ENCODE measurements around the gene C16orf96.

Gene C16orf96

DNA sequence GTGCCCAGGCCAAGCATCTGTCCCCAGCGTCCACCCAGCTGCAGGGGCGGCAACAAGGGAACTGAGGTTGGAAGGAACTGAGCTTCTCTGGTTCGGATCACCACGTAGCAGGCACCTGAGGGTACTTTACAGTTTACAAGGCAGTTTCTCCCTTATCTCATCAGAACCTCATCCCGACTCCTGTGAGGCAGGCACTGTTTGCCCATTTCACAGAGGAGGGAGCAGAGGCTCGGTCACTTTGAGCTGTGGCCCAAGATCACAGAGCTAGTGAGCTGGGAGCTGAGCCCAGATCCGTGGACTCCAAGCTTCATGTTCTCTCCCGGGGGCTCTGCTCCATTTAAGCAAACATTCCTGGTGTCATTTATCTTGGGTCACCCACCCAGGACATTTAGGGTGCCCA is 43.4 kb downstream of the C16orf96 start:
- Histone ChIP-seq H3K4me2 (ENCODE audit: low read depth, low read length, poor library complexity, severe bottlenecking) (no peak overlapping the region), H3K27ac (ENCODE audit: low read depth, low read length) (no peak overlapping the region), H3K27me3 (ENCODE audit: low read length) (no peaks in the 10 kb centered on the region), H3K9me2 (replicated peaks; ENCODE audit: insufficient read depth, low read length) (no peaks in the 10 kb centered on the region), H3K79me2 (ENCODE audit: insufficient read depth, low read length) (no peaks in the 10 kb centered on the region), H2AFZ (ENCODE audit: low read depth, low read length, severe bottlenecking) (no peak overlapping the region), H3K4me3 (ENCODE audit: insufficient read depth, low read length, poor library complexity, severe bottlenecking) (no peak overlapping the region), H3K9me3 (ENCODE audit: insufficient read depth, low read length) (no peaks in the 10 kb centered on the region), H3K9ac (ENCODE audit: low read length) (no peak overlapping the region), H4K20me1 (ENCODE audit: low read depth, low read length) (no peaks in the 10 kb centered on the region), H3F3A (ENCODE audit: insufficient read depth) (no peaks in the 10 kb centered on the region), H3K36me3 (ENCODE audit: low read length) (no peaks in the 10 kb centered on the region)
- TF ChIP-seq, protein P1, sequence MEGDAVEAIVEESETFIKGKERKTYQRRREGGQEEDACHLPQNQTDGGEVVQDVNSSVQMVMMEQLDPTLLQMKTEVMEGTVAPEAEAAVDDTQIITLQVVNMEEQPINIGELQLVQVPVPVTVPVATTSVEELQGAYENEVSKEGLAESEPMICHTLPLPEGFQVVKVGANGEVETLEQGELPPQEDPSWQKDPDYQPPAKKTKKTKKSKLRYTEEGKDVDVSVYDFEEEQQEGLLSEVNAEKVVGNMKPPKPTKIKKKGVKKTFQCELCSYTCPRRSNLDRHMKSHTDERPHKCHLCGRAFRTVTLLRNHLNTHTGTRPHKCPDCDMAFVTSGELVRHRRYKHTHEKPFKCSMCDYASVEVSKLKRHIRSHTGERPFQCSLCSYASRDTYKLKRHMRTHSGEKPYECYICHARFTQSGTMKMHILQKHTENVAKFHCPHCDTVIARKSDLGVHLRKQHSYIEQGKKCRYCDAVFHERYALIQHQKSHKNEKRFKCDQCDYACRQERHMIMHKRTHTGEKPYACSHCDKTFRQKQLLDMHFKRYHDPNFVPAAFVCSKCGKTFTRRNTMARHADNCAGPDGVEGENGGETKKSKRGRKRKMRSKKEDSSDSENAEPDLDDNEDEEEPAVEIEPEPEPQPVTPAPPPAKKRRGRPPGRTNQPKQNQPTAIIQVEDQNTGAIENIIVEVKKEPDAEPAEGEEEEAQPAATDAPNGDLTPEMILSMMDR (IDR thresholded peaks at IDR 0.05; ENCODE audit: insufficient read depth, low read length, poor library complexity, severe bottlenecking): no peak
- TF ChIP-seq EZH2phosphoT487 (conservative IDR thresholded peaks at IDR 0.05; ENCODE audit: low read length): no peak

DNA sequence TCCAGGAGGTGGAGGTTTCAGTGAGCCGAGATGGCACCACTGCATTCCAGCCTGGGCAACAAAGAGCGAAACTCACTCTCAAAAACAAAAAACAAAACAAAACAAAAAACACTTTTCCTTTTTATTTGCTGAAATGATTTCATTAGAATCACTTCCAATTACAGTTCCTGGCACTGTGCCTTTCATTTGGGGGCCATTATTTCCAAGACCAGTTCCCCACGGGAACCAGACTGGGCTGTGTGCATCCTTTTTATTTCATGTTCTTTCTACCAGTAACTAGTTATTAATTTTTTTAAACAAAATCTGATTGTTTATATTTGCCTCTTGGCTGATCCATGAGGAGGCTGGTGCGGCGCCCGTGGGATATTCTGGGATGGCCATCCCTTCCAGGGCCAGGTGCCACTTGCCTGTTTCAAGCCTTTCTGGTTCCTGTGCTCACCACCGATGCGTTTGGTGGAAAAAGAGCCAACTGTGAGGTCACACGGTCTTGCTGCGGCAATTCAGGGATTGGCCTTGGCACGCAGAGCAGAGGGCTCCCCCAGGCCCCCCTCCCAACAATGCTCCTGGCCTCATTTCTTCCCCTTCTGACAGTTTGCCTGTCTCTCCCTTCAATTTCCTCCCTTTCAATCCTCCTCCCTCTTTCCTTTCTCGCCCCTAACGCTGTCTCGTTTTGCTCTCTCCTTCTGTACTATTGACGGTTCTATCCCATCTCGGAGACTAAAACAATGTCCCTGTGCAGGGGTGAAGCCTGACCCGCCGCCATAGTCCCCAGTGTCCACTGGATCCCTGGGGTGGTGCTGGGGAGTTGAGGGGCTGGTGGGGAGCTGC is 45.1 kb downstream of the C16orf96 start:
- Histone ChIP-seq H3K27ac (ENCODE audit: low read depth, low read length) (no peak overlapping the region), H3K9me2 (replicated peaks; ENCODE audit: insufficient read depth, low read length) (no peaks in the 10 kb centered on the region), H3K9ac (ENCODE audit: low read length) (no peak overlapping the region), H2AFZ (ENCODE audit: low read depth, low read length, severe bottlenecking) (no peak overlapping the region), H4K20me1 (ENCODE audit: low read depth, low read length) (no peaks in the 10 kb centered on the region), H3F3A (ENCODE audit: insufficient read depth) (no peaks in the 10 kb centered on the region), H3K4me3 (ENCODE audit: insufficient read depth, low read length, poor library complexity, severe bottlenecking) (no peak overlapping the region), H3K9me3 (ENCODE audit: insufficient read depth, low read length) (no peaks in the 10 kb centered on the region), H3K27me3 (ENCODE audit: low read length) (no peaks in the 10 kb centered on the region), H3K36me3 (ENCODE audit: low read length) (no peaks in the 10 kb centered on the region), H3K4me2 (ENCODE audit: low read depth, low read length, poor library complexity, severe bottlenecking) (no peak overlapping the region), H3K79me2 (ENCODE audit: insufficient read depth, low read length) (no peaks in the 10 kb centered on the region)
- TF ChIP-seq, protein P1 (IDR thresholded peaks at IDR 0.05; ENCODE audit: insufficient read depth, low read length, poor library complexity, severe bottlenecking): no peak
- no peak for TF ChIP-seq EZH2phosphoT487 (conservative IDR thresholded peaks at IDR 0.05; ENCODE audit: low read length)

DNA sequence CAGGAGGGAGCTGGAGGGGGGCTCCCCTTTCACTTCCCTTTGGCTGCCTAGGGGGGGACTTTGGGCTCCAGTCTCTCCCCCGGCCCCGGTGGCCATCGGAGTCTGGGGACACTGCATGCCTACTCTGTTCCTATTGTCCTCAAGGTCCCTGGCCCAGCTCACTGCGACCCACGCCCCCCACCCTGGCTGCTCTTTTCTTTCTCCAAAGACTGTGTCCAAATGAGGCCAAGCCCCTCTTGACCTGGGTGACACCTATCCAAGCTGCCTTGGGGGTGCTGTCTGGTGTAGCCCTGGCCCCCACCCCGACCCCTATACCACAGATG is 45.7 kb downstream of the C16orf96 start:
- no peak overlapping the region for H3K4me3 ChIP-seq (ENCODE audit: insufficient read depth, low read length, poor library complexity, severe bottlenecking)
- H3K9me2 ChIP-seq (replicated peaks; ENCODE audit: insufficient read depth, low read length): no peaks in the 10 kb centered on the region
- no peaks in the 10 kb centered on the region for H3K79me2 ChIP-seq (ENCODE audit: insufficient read depth, low read length)
- TF ChIP-seq EZH2phosphoT487 (conservative IDR thresholded peaks at IDR 0.05; ENCODE audit: low read length): no peak
- TF ChIP-seq, protein P1 (IDR thresholded peaks at IDR 0.05; ENCODE audit: insufficient read depth, low read length, poor library complexity, severe bottlenecking): no peak
- H3K4me2 ChIP-seq (ENCODE audit: low read depth, low read length, poor library complexity, severe bottlenecking): no peak overlapping the region
- H2AFZ ChIP-seq (ENCODE audit: low read depth, low read length, severe bottlenecking): no peak overlapping the region
- H4K20me1 ChIP-seq (ENCODE audit: low read depth, low read length): no peaks in the 10 kb centered on the region
- no peaks in the 10 kb centered on the region for H3K27me3 ChIP-seq (ENCODE audit: low read length)
- H3F3A ChIP-seq (ENCODE audit: insufficient read depth): no peaks in the 10 kb centered on the region
- H3K36me3 ChIP-seq (ENCODE audit: low read length): no peaks in the 10 kb centered on the region
- no peaks in the 10 kb centered on the region for H3K9me3 ChIP-seq (ENCODE audit: insufficient read depth, low read length)
- no peak overlapping the region for H3K9ac ChIP-seq (ENCODE audit: low read length)
- no peak overlapping the region for H3K27ac ChIP-seq (ENCODE audit: low read depth, low read length)

All from SU-DHL-6 (cell line).